Aorta (tissue), 5 donors: ENCODE results near the gene TNFRSF8. TPM values are rescaled to one million over a fixed set of nuclear protein-coding genes. Genes with fewer than 3 reads are reported as not detected.

ENCODE experiments used
- ATAC-seq: fragments of 200-7000 bp; cut with Tn5 transposase; one replicate; pipeline ENCODE4 v1.9.1; 2022; ENCODE audit warnings: moderate library complexity; ENCODE audit not compliant: low FRiP score
- DNase-seq, 2 donors: peaks; one replicate each; pipeline ENCODE4 v3.0.0-alpha.2; 2020
- H3K27ac ChIP-seq, 2 donors: one replicate each; pipeline ENCODE4 v1.5.1; 2013; ENCODE audit warnings: low read length in 2 of 2, mild to moderate bottlenecking in 2 of 2, moderate library complexity in 2 of 2, control low read depth in 1 of 2, inconsistent platforms in 1 of 2, low read depth in 1 of 2
- H3K27me3 ChIP-seq, 2 donors: one replicate each; pipeline ENCODE4 v1.6.1; 2013; ENCODE audit warnings: control low read depth in 1 of 2, low read length in 1 of 2, mild to moderate bottlenecking in 1 of 2, moderate library complexity in 1 of 2; ENCODE audit not compliant: insufficient read depth in 2 of 2, control insufficient read depth in 1 of 2
- H3K36me3 ChIP-seq, 2 donors: one replicate each; pipeline ENCODE4 v1.6.1; 2013; ENCODE audit warnings: control low read depth in 1 of 2, low read length in 1 of 2, mild to moderate bottlenecking in 1 of 2; ENCODE audit not compliant: insufficient read depth in 2 of 2, control insufficient read depth in 1 of 2
- H3K4me1 ChIP-seq, 2 donors: one replicate each; pipeline ENCODE4 v1.6.1; 2013; ENCODE audit warnings: low read length in 2 of 2, control low read depth in 1 of 2, mild to moderate bottlenecking in 1 of 2, moderate library complexity in 1 of 2; ENCODE audit not compliant: insufficient read depth in 2 of 2, control insufficient read depth in 1 of 2
- H3K4me3 ChIP-seq, 2 donors: one replicate each; pipeline ENCODE4 v1.5.1; 2013; ENCODE audit warnings: low read length in 2 of 2, control low read depth in 1 of 2, mild to moderate bottlenecking in 1 of 2
- H3K9me3 ChIP-seq: one replicate; pipeline ENCODE4 v1.6.1; 2013; ENCODE audit warnings: mild to moderate bottlenecking, low read length; ENCODE audit not compliant: control insufficient read depth
- WGBS, 2 donors: extraction: QIAGEN DNeasy Blood & Tissue Kit; methylation state at CpG; one replicate each; pipeline ENCODE4 v1.1.7; 2013; 5-methylcytosine and 5-hydroxymethylcytosine counted together
- intact Hi-C, 2 donors: fragments of 100-400 bp; cut with DNase I; formaldehyde crosslinking; loops; one replicate each; pipeline versions ENCODE4 v1.14.2 to v1.15.0; 2022
- polyA plus RNA-seq, 2 donors: library from polyadenylated mRNA; stranded (reverse); fragments of 200-250 nt; gene quantifications; one replicate each; pipeline ENCODE4 v1.2.3, GENCODE V29; 2013
- total RNA-seq, 2 donors: library from RNA; stranded (reverse); fragmentation: NEBNext Ultra II Directional; extraction: Animal tissue kit (Norgen Biotek cat#: 25700); gene quantifications; one replicate each; pipeline ENCODE4 v1.2.1, GENCODE V29; 2021
- donor health status: healthy with polysubstance abuse.
- donor health status: Bipolar disorder and iron deficiency.
- donor health status: DM: no; HTN: no; CAD: no.
- donor health status: DM: no; HTN: no; CAD: no.
- donor health status: DM: yes; HTN: yes; CAD: no.

Gene TNFRSF8
- total and polyA plus RNA-seq, 4 donors: 0.74 to 4.7 (median 1.3) TPM

DNA sequence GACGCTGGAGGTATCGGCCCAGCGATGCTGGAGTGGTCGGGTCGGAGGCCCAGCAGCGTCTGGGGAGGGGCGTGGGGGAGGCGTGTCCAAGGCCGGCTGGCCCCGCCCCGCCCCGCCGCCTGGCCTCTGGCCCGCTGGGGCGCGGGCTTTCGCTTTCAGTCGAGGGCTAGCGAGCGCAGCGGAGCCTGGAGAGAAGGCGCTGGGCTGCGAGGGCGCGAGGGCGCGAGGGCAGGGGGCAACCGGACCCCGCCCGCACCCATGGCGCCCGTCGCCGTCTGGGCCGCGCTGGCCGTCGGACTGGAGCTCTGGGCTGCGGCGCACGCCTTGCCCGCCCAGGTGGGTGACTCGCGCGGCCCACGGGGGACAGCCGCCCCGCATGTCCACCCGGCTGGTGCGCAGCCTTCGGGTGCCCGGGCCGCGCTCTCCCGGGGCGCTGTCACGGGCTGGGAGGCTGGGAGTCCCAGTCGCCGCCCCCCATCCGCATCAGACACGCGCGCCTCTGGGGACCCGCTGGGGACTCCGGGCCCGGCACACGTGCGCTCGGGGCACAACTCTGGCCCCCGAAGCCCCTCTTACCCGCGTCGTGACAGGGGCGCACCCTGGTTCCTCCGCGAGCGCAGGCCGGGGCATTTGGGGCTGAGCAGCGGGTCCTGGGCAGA lies 103.9 kb downstream of the TNFRSF8 start, which contains the start of gene TNFRSF1B:
TNFRSF1B (plus strand) TSS at position 158 of the 659 bp plus-strand sequence; CDS start at position 259, 101 bp downstream.
- H3K27ac ChIP-seq: no peak within 1 kb of the TSS
- no peaks in the 10 kb centered on the region for H3K4me1 ChIP-seq
- intact Hi-C loops: no loop called here
- no peaks in the 10 kb centered on the region for H3K36me3 ChIP-seq
- peak within 1 kb of the TSS in 1 of 2 donors; percentile 39 for H3K4me3 ChIP-seq
- DNase-seq (peak; percentile 81 to 89), ATAC-seq (peak; percentile 81)
- WGBS, 2 donors: 2% methylated on average over 59 to 79 of the region's 79 CpGs
- no peaks in the 10 kb centered on the region for H3K27me3 ChIP-seq
- H3K9me3 ChIP-seq: no peaks in the 10 kb centered on the region

DNA sequence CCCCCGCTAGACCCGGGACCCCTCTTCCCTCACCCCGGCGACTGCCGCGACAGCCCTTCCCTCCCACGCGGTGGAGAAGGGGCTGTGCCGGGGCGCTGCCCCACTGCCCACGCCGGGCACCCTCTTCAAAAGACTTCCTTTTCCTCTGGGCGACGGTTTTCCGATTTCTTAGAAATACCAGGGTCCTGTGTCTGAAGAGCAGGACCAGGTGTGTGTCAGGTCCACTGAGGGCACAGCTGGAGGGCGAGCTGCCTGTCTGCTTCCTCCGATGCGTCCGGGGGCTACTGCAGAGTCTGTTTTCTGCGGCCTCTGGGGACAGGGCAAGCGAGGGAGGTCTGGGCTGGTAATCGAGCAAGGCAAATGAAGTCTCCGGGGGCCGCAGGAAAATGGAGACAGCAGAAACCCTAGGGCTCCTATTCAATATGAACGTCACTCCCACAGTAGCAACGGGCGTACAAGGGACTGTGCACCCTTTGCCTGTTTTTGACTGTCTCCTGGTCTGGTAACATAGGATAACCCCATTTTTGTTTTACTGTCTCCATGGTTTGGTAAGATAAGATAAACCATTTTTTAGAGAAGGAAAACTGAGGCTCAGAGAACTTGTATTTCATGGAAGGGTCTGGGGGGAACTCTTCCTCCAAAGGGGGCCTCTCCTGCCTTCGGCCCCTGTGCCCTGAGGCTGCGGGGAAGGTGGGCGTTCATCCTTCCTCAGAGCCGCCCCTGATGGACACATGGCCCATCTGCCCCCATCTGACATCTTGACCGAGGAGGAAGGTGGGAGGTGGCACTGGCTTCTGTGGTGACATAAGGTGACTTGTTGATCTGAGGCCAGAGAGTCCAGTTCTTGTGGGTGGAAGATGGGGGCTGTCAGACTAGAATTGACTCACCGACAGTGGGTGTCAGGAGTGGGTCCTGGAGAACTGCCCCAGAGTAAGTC lies 104.7 kb downstream of the TNFRSF8 start:
- DNase-seq (no peak), ATAC-seq (no peak)
- H3K36me3 ChIP-seq: no peaks in the 10 kb centered on the region
- 33 to 36% methylated on average over 32 to 33 of the region's 33 CpGs for WGBS, 2 donors
- intact Hi-C loops: no loop called here
- no peaks in the 10 kb centered on the region for H3K27me3 ChIP-seq
- no peaks in the 10 kb centered on the region for H3K4me1 ChIP-seq
- no peak overlapping the region for H3K27ac ChIP-seq
- no peaks in the 10 kb centered on the region for H3K9me3 ChIP-seq
- no peak overlapping the region for H3K4me3 ChIP-seq

DNA sequence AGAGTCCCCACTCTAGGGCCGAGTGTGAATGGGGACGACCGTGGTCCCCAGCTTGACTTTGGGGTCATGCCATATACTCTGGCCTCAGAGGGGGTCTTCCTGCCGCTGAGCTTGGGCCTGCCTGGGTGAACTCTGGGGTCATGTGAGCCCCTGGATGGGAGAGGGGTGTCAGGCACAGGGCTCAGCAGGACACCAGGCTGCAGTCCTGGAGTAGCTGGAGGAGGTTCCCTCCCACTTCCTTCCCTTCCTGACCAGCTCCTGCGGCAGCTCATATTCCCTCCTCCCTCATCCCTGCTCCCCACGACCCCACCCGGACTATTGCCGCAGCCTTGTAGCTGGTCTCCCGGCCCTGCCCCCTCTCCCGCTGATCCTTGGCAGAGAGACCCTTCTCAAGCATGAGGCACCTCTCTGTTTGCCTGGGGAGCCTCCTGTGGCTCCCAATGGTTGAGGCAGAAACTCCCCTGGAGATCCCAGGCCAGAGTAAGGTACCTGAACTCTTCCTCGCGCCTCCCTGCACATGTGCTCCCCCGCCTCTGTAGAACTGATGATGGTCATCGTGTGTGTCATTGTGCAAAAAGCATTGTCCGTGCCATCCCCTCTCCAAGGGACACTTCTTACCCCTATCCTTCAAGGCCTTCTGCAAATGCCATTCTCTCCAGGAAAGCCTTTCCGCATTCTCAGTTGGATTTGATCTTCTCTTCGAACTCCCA lies 105.5 kb downstream of the TNFRSF8 start:
- H3K9me3 ChIP-seq: no peaks in the 10 kb centered on the region
- H3K36me3 ChIP-seq: no peaks in the 10 kb centered on the region
- H3K27me3 ChIP-seq: no peaks in the 10 kb centered on the region
- H3K4me3 ChIP-seq: no peak overlapping the region
- DNase-seq (no peak), ATAC-seq (peak; percentile 11)
- no peaks in the 10 kb centered on the region for H3K4me1 ChIP-seq
- H3K27ac ChIP-seq: no peak overlapping the region
- intact Hi-C loops: no loop called here
- 81 to 84% methylated on average over 17 of the region's 17 CpGs for WGBS, 2 donors

DNA sequence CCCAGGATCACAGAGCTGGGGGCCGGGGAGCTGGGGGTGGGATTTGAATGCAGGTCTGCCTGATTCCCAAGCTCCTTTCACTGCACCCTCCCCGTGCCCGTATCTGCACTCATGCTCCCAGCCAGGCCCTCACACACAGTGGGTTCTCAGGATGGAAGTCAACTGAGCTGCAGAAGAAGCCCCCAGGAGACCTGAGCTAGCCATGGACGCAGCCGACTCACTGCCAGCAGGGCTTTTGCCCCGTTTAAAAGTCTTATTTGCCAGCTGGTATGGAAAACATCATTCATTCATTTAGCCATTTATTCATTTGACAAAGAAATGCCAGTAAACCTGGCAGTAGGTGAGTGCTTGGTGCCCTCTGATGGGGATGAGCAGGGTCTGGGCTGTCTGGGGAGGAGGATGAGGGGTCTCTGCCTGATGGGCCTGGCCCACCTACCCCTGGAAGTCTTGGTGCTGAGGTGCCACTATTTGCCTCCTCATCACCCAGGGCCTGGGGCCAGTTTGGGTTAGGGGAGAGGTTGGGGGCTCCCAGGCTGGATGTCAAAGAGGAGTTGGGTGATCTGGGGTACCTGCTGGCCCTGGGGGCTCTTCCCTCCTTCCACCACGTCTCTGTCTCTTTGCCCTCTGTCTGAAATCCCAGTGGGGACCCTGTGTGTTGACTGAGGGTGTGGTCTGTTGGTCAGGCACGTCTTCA lies 106.5 kb downstream of the TNFRSF8 start:
- WGBS, 2 donors: 86 to 90% methylated on average over 8 of the region's 8 CpGs
- ATAC-seq (no peak), DNase-seq (no peak)
- Histone ChIP-seq H3K4me3 (no peak overlapping the region), H3K36me3 (no peaks in the 10 kb centered on the region), H3K27ac (no peak overlapping the region), H3K4me1 (no peaks in the 10 kb centered on the region), H3K27me3 (no peaks in the 10 kb centered on the region), H3K9me3 (no peaks in the 10 kb centered on the region)
- intact Hi-C loops: no loop called here

DNA sequence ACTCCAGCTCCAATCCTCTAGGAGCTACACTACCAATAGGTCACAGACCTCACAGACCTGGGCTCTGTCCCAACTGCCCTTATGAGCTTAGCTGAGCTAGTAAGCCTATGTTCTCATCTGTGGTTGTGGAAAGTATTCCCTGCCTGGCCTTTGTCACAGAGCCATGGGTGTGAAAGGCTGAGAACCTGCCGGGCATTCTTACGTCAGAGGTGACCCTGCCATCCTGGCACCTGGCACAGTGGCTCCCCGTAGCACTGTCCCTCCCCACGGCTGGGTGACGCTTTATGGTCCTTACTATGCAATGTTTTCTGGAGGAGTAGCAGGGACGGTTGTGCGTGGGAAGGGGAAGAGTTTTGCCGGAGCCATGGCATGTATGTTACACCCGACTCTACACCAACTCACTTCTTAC lies 107.2 kb downstream of the TNFRSF8 start:
- intact Hi-C loops: no loop called here
- no peaks in the 10 kb centered on the region for H3K4me1 ChIP-seq

DNA sequence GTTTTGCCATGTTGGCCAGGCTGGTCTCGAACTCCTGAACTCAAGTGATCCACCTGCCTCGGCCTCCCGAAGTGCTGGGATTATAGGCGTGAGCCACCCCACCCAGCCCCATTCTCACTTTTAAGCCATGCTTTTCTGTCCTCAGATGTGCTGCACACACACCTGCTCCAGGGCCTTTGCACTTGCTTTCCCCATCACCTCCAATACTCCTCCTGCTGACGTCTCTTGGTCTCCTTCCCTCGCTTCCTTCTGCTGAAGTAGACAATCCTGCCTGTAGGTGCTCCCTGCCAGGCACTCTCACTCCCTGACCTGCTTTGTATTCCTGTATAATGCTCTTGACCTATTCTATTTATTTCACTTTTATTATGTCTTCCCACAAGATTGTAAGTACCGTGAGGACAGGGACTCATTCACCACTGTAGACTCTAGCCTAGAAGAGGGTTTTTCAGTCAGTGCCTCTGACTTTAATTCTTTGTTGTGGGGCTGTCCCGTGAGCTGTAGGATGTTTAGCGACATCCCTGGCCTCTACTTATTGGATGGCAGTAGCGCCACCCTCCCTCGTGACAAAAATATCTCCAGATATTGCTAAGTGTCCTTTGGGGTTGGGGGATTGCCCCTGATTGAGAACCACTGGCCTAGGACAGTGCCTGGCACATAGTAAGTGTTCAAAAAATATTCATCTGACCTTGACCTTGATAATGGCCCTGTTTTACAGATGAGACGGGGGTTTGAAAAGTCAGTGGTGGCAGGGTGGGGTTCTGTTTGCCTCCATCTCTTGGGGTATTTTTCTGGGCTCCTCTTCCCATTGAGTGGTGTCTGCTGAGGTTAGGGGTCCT lies 108.3 kb downstream of the TNFRSF8 start:
- Histone ChIP-seq H3K36me3 (no peaks in the 10 kb centered on the region), H3K27ac (no peak overlapping the region), H3K9me3 (no peaks in the 10 kb centered on the region), H3K27me3 (no peaks in the 10 kb centered on the region), H3K4me3 (no peak overlapping the region), H3K4me1 (no peaks in the 10 kb centered on the region)
- WGBS, 2 donors: 93 to 94% methylated on average over 12 of the region's 12 CpGs
- intact Hi-C loops: no loop called here
- no peak for ATAC-seq
- no peak for DNase-seq

More for the DNA sequence above, 107.2 kb downstream of the TNFRSF8 start:
- Histone ChIP-seq H3K36me3 (no peaks in the 10 kb centered on the region), H3K27ac (no peak overlapping the region), H3K9me3 (no peaks in the 10 kb centered on the region), H3K4me3 (no peak overlapping the region), H3K27me3 (no peaks in the 10 kb centered on the region)
- 90 to 91% methylated on average over 9 of the region's 9 CpGs for WGBS, 2 donors
- ATAC-seq (peak; percentile 3), DNase-seq (no peak)

DNA sequence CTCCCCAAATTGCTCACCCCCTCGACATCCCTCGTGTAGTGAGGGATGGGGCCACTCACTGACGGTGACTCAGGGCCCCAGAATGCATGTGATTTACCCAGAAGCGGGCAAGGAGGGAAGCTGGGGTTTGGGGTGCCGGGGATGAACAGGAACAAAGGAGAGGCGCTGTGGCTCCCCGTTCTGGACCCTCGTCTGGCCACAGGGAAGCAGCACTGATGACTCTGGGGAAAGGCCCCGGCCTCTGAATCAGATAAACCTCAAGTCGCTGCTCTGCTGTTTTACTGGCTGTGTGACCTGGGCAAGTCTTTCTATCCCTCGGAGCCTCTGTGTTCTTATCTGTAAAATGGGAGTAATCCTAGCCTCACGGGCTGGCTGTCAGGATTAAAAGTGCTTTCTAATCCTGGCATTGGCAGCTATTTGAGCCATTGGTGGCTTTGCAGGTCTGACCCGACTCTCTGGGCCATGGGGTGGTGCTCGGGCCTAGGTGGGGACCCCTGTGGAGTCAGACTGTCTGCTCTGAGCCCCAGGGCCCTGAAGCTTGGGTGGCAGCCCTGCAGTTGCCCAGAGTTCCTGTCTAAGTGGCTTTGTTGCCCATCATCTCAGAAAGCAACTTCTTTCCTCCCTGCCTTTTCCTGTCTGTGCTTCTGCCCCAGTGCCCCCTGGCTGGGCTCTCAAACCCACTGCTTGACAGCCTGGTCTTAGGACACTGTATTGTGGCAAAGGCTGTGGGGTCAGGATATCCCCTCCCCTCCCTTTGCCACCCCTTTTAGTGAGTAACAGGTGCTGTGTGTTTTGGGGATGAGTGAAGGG lies 109.1 kb downstream of the TNFRSF8 start:
- Histone ChIP-seq H3K9me3 (no peaks in the 10 kb centered on the region), H3K4me1 (no peaks in the 10 kb centered on the region), H3K4me3 (no peak overlapping the region), H3K36me3 (no peaks in the 10 kb centered on the region), H3K27me3 (no peaks in the 10 kb centered on the region), H3K27ac (no peak overlapping the region)
- intact Hi-C loops: no loop called here
- 89 to 91% methylated on average over 14 of the region's 14 CpGs for WGBS, 2 donors
- ATAC-seq (no peak), DNase-seq (no peak)
